BJ (cell line): ENCODE data around the gene SPINT1. TPM values are rescaled to one million over a fixed set of nuclear protein-coding genes. Genes with fewer than 3 reads are reported as not detected.

ENCODE experiments used
- CTCF ChIA-PET: fragments of 350-600 bp; formaldehyde crosslinking; extraction: SDS; loops from one replicate; lab custom pipeline; 2021; ENCODE audit warnings: antibody characterized with exemption, inconsistent platforms; lab: Yijun Ruan, JAX
- POLR2A ChIA-PET: fragments of 300-600 bp; sonication (Branson Sonifier 250); formaldehyde crosslinking; extraction: SDS; loops from one replicate; lab custom pipeline; 2021; ENCODE audit warnings: antibody characterized with exemption; lab: Charles Lee
- DNase-seq: peaks from one replicate; pipeline ENCODE4 v3.0.0-alpha.2; 2011; ENCODE audit warnings: low read depth
- H3K27me3 ChIP-seq: 2 replicates; pipeline ENCODE4 v1.6.0; 2011; ENCODE audit warnings: low read length; ENCODE audit not compliant: control insufficient read depth, insufficient read depth
- H3K36me3 ChIP-seq: 2 replicates; pipeline ENCODE4 v1.5.1; 2011; ENCODE audit warnings: low read length; ENCODE audit not compliant: control insufficient read depth, insufficient read depth
- H3K4me3 ChIP-seq: 2 replicates; pipeline ENCODE4 v1.5.1; 2011; ENCODE audit warnings: low read depth, mild to moderate bottlenecking, control low read depth, low read length
- polyA plus RNA-seq: library from polyadenylated mRNA; depleted of rRNA; stranded (reverse); fragments of >200 nt; gene quantifications from 2 replicates; pipeline ENCODE4 v1.2.3, GENCODE V29; 2011
- TF ChIP-seq, protein P1 (sequence below): IDR thresholded peaks from 2 replicates; pipeline ENCODE4 v1.5.1; 2011; ENCODE audit warnings: low read depth, mild to moderate bottlenecking, control low read depth, inconsistent platforms, low read length, moderate library complexity; ENCODE audit not compliant: insufficient read depth

SPINT1 gene
- polyA plus RNA-seq, 1 experiment: 1.1 TPM

DNA sequence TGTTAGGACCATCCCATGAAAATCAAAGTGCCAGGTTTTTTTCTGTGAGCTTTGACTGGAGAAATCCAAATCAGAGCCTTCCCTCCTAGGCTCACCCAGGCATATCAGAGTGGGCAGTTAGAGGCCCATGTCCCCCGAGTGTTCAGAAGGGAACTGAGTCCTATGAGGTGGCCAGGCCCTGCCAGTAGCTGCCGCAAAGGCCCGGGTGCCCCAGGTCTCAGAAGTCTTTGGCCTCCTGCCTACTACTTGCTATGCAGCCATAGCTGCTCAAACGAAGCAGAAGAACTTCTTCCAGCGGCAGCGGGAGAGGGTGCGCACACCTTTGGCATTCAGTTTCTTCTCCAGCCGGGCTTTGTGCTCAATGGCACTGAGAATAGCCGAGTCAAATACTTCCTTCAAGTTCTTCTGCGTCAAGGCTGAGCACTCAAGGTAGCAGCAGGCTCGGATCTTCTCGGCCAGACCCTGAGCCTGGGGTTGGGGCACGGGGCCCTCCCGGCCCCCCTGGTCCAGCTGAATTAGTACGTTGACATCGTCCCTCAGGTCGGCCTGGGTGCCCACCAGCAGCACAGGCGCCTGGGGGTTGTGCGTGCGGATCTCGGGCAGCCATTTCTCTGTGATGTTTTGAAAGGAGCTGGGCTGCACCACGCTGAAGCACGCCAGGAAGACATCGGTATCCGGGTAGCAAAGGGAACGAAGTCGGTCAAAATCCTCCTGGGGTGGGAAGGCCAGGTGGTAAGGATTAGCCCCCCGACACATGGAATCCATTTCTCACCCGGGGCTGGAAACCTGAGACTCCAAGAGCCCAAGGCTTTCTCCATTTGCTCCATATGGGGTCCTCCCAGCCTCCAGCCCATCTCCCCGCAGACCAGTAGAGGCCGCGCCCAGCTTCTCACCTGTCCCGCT, 29.2 kb downstream of the SPINT1 start:
- ChIA-PET POLR2A (interaction anchor here (1.0 kb wide), 1 partner anchor 535 kb away, joined by 3 read pairs; no protein-coding TSS in a partner anchor), CTCF (interaction anchor here (1.0 to 5.7 kb wide), 4 partner anchors 9 to 31 kb away, joined by 5 to 34 read pairs (median 13); partner anchors contain the start of gene VPS18)
- H3K36me3 ChIP-seq: no peaks in the 10 kb centered on the region
- peaks cover 8% of the 10 kb centered on the region for H3K27me3 ChIP-seq
- peak overlapping the region; percentile 46 for H3K4me3 ChIP-seq
- DNase-seq: no peak
- TF ChIP-seq, protein P1, sequence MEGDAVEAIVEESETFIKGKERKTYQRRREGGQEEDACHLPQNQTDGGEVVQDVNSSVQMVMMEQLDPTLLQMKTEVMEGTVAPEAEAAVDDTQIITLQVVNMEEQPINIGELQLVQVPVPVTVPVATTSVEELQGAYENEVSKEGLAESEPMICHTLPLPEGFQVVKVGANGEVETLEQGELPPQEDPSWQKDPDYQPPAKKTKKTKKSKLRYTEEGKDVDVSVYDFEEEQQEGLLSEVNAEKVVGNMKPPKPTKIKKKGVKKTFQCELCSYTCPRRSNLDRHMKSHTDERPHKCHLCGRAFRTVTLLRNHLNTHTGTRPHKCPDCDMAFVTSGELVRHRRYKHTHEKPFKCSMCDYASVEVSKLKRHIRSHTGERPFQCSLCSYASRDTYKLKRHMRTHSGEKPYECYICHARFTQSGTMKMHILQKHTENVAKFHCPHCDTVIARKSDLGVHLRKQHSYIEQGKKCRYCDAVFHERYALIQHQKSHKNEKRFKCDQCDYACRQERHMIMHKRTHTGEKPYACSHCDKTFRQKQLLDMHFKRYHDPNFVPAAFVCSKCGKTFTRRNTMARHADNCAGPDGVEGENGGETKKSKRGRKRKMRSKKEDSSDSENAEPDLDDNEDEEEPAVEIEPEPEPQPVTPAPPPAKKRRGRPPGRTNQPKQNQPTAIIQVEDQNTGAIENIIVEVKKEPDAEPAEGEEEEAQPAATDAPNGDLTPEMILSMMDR: no peak

DNA sequence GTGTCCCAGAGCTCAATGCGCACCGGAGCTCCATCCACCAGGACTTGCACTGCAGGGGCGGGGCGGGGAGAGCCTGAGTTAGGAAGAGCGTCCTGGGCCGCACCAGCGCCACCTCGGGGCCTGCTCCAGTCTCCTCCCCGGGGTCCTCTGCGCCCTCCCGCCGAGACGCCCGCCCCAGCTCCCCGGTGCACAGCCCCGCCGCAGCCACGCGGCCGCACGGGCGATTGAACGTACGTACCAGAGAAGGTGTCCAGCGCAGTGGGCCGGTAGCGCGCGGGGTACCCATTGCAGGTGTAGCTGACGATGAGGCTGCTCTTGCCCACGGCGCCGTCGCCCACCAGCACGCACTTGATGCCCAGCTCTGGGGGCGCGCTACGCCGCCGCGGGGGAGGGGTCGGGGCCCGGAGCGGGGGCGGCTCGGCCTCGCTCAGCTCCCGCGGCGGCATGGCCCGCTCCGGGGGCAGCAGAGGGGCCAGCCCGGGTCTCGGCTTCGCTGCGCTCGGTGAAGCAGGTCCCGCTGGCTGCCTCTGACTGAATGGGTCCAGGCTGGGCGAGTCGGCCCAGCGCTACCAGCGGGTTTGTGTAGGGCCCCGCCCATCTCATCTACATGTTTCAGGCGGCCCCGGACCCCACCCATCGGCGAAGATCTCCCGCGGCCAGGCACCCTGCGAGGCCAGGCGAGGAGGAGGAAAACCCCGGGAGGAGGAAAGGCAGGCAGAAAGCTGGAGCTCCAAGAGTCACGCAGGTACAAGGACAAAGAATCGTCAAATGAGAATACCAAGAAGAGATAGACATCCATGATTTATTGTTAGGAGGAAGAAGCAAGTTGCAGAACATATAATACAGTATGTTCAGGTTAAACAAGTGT, 30.1 kb downstream of the SPINT1 start, which contains the start of gene RHOV:
TSS of gene RHOV (minus strand) at position 541 of the 868 bp plus-strand sequence. CDS start at position 446, 95 bp downstream.
- Histone ChIP-seq H3K27me3 (peaks cover 8% of the 10 kb centered on the region), H3K4me3 (peak within 1 kb of the TSS; percentile 46), H3K36me3 (no peaks in the 10 kb centered on the region)
- TF ChIP-seq, protein P1: peak; percentile 35; the same call in 1 of the 2 replicates
- DNase-seq: no peak
- CTCF ChIA-PET: interaction anchor here (1.0 to 5.7 kb wide), 4 partner anchors 8 to 30 kb away, joined by 5 to 34 read pairs (median 13); partner anchors contain the start of gene VPS18
- POLR2A ChIA-PET: interaction anchor here (0.6 to 1.0 kb wide), 2 partner anchors 41 to 534 kb away, joined by 3 to 9 read pairs; no protein-coding TSS in a partner anchor

DNA sequence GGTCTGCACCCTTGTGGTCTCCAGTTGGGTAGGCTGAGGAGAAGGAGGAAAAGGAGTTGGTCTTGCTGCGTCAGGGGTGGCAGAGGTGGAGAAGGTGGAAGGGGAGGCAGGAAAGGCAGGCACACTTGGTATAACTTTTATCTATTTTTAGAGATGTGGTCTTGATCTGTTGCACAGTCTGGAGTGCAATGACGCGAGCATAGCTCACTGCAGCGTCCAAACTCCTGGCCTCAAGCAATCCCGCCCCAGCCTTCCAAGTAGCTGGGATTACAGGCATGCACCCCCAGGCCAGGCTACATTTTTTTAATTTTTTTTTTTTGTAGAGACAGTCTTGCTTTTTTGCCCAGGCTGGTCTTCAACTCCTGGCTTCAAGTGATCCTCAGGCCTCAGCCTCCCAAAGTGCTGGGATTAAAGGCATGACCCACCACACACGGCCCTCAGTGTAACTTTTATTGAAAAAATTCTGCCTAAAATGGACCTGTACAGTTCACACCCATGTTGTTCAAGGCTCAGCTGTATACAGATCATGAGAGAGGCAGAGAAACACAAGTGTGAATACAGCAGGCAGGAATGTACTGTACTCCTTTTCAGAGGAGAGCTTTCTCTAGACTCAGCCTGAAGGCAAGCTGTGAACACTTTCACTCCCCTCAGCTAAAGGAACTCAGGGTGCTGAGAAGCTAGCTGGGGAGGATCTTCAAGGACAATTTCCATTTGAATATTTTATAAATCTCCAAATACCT, 32.3 kb downstream of the SPINT1 start:
- ChIA-PET POLR2A (no interaction called here), CTCF (interaction anchor here (0.6 to 8.0 kb wide), 6 partner anchors 8 to 353 kb away, joined by 3 to 71 read pairs (median 4); no protein-coding TSS in a partner anchor)
- no peak for DNase-seq
- peaks cover 6% of the 10 kb centered on the region for H3K27me3 ChIP-seq
- no peaks in the 10 kb centered on the region for H3K36me3 ChIP-seq
- H3K4me3 ChIP-seq: no peak overlapping the region
- TF ChIP-seq, protein P1: no peak

DNA sequence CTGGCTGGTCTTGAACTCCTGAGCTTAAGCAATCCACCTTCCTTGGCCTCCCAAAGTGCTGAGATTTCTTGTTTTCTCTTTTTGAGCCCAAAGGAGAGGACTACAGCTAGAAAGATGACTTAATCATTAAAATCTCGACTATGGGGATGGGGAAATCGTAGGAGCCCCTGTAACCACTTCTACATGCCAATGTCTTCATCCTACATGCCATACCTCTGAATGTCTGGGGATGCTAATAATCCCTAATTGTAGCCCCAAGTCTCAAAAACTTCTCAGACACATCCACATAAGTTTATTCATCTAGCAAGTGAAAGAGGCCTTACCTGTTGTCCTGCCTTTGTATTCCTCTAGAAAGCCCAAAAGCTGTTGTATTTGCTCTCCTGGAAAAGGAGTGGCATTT, 33.8 kb downstream of the SPINT1 start:
- Histone ChIP-seq H3K27me3 (peaks cover under 1% of the 10 kb centered on the region), H3K36me3 (no peaks in the 10 kb centered on the region), H3K4me3 (no peak overlapping the region)
- DNase-seq: no peak
- ChIA-PET POLR2A (no interaction called here), CTCF (interaction anchor here (4.9 to 8.0 kb wide), 2 partner anchors 14 to 19 kb away, joined by 33 to 71 read pairs; no protein-coding TSS in a partner anchor)
- TF ChIP-seq, protein P1: no peak
